GM19193 (cell line): ENCODE measurements around the gene PPP2R2C.

Experiments used
- POLR2A ChIP-seq: IDR thresholded peaks from 4 replicates; pipeline ENCODE4 v1.6.1; 2011; ENCODE audit not compliant: insufficient read depth, insufficient read length; ENCODE audit errors: extremely low read depth

PPP2R2C gene

DNA sequence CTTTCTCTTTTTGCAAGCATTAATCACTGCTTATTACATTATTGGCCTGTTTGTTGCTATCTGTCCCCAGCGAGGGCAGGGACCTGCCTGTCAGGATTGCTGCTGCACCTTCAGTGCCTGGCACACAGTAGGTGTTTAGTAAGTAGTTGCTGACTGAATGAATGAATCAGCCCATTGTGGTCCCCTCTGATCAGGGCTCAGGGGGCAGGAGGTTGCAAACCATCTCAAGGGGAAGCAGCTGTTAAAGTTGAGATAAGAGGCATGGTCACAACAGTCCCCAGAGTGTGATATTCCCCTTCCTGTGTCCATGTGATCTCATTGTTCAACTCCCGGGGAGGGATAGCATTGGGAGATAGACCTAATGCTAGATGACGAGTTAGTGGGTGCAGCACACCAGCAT, 117.4 kb downstream of the PPP2R2C start:
- no peak for TF ChIP-seq POLR2A

DNA sequence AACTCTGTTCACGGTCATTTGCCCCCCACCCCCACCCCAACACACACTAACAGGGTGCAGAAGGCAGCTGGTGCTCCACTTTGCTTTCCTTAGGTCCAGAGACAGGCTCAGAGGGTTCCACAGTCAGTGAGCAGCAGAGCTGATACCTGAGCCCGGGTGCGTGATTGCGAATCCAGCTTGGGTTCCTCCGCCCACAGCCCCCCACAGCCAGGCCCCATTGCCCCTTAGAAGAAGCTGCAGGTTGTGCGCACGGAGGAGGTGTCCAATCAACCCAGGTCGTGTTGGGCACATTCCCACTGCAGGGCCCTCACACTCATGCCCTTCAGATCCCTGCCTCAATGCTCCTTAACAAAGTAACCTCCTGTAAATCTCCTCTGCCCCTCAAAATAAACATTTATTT, 117.8 kb downstream of the PPP2R2C start:
- TF ChIP-seq POLR2A, result no peak

DNA sequence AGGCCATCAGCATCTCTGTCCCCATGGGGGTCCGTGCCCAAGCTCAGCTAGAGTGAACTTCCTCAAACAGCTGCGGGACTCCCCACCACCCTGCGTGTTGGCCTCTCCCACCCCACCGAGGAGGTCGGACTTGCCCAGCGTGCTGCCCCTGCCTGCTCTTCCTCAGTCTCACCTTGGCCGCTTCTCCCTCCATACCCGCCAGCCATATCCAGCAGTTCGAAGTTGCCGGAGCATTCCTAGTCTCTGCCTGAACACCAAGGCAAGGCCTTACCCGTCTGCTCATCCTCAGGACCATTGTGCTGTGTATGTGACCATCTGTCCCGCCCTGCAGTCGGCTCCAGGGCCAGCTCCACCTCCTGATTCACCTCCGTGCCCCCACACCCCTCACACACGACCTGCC, 118.3 kb downstream of the PPP2R2C start:
- no peak for TF ChIP-seq POLR2A

DNA sequence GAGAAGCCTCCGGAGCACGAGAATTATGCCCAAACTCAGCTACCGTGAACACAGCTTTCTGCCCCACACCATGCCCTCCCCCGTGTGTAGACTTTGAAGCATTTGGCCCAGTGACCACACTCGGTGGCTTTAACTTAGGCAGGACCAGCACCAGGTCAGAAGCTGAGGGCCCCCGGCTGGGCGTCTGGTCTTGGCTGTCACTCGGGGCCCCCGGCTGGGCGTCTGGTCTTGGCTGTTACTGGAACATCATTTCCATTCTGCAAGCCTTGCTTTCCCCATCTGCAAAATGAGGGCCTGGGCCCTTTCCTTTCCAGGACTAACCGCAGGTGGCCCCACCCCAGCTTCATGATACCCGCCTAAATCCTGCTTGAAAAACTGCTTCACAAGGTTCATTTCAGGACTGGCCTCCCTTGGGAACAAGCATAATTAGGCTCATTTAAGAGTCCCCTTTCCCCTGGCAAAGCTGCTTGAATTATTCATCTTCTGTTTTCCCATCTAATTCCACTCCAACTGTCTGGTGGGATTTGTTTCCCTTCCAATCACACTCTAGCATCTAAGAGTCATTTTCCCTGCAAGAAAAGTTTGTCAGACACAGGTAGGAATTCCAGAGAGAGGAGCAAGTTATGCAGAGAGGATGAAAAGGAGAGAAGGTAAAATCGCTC, 120.3 kb downstream of the PPP2R2C start:
- TF ChIP-seq POLR2A, result no peak

DNA sequence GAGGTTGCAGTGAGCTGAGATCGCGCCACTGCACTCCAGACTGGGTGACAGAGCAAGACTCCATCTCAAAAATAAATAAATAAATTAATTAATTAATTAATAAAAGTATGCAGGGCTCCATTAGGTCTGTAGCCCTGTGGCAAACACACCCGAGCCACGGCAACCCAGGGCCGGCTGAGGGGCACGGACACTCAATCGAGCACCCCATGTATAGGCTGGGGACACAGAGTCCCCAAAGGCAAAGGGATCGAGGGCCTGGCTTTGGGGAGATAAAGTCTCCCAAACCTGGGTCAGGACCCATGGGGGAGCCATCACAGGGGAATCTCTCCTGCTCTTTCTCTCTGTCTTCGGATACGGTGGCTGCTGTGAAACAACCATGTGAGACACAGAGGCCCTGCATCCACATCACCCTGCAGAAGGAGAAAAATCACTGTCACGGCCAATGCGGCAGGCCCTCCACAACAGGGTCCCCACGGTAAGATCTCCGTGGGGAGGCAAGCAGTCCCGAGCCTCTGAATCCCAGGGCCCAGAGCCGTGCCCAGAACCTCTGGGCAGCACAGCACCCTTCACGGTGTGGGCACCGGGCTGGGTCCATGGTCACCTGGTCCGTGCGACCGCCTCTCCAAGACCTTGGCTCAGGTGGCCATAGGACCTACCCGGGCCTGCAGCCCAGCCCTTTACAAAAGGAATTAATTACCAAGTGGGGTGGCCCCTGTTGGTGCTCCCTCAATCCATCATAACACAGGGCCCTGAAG, 121.0 kb downstream of the PPP2R2C start:
- TF ChIP-seq POLR2A, result no peak

DNA sequence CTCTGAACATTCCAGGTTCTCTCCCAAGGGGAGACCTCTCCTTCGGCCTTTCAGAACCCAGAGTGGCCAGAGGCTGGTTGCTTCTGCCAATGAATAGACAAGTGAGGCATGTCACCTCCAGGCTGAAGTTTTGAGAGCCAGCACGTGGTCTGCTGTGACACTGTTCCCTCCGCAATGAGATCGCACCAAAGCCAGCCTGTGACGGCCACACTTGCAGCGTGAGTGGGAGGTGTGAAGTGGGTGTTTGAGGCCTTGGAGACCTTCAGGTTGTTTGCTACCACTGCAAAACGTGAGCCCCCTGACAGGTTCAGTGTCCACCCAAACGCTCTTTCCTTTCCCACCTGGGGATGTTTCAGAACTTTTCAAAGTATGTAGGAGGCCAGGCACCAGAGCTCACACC, 121.8 kb downstream of the PPP2R2C start:
- TF ChIP-seq POLR2A, result no peak

DNA sequence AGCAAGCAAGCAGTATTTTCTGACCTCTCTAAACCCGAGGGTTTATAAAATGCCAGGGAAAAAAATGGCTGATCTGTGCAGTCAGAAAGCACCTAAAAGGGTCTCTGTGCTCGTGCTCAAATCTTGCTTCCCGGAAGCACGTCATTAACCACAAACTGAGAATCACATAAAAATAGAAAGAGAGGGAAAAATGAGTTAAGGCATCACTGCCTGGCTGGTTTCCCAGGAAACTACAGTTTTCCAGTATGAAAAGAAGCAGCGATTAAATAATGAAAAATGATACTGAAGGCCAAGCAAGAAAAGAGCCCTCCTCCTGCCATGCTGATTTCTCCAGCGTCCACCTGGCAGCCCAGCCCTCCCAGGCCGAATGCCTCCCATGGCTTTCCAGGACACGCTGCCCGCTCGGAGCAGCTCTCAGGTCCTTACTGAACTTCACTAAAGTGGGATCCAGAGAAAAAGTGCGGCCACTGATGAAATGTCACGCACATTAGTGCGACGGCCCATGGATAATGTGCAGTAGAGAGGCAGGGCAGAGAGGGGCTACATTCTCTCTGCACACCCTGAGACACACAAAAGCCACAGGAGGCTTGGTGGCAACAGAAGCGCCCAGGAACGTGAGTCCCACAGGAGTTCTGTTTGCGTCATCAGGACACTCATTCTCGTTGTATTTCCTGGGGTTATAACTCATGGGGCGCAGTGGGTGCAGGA, 122.4 kb downstream of the PPP2R2C start:
- TF ChIP-seq POLR2A, result no peak

DNA sequence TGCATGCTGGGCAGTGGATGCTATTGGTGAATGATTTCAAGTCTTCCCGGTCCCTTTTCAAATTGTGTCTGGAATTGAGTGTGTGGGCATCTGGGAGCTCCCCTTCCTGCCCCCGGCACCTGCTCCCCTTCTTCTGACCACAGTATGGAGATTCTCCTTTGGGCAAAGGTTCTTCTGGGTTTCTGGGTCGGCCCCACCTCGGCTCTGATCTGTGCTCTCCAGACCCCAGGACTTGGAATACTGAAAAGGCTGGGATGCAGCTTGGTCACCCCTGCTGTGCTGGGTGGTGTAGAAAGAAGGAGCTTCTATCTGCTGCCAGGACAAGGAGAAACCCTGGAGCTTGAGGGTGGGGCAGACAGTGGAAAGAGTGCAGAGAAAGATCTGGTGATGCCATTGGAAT, 124.0 kb downstream of the PPP2R2C start:
- TF ChIP-seq POLR2A, result no peak

DNA sequence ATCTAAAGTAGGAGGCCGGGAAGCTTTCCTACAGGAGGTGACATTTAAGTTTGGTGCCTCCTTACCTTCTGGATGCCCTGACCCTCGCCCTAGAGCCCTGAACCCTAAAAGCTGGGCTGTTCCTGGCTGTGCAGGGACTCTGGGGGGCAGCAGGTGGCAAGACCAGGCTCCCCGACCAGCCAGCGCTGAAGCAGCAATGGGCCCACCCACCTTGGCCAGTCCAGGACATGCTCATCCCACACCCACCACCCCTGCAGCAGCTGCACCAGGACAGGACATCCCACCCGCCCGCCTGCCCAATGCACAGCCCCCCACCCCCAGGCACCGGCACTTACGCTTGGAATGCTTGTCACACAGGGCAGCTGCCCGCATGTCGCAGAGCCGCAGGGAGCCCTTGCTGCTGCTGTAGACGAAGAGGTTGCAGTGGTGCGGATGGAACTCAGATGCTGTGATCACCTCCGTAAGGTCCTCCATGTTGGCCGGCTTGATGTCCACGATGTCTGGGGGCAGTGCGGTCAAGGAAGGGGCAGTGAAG, 124.8 kb downstream of the PPP2R2C start:
- no peak for TF ChIP-seq POLR2A

DNA sequence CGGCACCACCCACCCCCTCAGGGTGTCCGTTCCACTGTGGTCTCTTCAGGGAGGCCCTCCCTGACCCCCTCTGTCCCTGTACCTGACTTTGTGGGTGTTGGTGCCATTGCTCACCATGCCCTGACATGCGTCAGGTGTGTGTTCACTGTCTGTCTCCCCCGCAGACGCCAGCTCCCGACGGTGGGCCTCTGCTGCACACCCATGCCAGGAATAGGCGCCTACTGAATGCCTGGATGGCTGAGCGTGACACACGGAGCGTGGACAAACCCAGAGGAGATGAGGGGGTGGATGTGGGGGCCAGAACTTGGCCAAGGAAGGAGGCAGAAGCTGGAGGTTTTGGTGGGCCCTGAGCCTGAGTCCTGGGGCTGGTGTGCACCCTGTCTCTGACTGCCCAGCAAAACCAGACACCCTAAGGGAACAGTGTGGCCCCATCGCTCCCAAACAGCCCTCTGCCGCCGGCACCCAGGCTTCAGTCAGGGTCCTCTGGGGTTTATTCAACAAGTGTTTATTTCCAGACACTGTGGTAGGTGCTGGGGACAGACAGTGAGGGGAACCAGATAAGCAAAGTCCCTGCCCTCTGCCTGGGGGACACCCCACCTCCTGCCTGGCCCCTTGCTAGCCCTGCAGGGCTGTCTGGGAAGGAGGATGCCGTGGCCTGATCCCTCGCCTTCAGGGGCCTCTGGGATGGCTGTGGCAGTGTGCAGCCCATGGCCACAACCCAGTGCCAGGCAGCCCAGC, 125.9 kb downstream of the PPP2R2C start:
- TF ChIP-seq POLR2A, result no peak

DNA sequence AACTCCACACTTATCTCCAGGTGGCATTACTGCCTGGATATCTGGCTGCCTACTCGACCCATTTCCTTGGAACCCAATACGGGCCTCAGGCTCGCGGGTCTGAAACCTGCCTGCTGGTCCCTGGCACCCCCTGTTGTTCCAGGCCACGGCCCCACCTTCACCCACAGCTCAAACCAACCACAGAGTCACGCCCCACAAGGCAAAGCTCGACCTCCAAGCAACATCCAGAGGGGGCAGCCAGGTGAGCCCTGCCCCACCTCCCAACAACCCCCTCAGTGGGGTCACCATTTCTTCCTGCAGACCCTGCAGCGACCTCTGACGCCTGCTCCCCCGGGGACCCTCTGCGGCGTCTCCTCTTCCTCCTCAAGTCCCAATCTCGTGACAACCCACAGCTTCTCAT, 126.5 kb downstream of the PPP2R2C start:
- no peak for TF ChIP-seq POLR2A

DNA sequence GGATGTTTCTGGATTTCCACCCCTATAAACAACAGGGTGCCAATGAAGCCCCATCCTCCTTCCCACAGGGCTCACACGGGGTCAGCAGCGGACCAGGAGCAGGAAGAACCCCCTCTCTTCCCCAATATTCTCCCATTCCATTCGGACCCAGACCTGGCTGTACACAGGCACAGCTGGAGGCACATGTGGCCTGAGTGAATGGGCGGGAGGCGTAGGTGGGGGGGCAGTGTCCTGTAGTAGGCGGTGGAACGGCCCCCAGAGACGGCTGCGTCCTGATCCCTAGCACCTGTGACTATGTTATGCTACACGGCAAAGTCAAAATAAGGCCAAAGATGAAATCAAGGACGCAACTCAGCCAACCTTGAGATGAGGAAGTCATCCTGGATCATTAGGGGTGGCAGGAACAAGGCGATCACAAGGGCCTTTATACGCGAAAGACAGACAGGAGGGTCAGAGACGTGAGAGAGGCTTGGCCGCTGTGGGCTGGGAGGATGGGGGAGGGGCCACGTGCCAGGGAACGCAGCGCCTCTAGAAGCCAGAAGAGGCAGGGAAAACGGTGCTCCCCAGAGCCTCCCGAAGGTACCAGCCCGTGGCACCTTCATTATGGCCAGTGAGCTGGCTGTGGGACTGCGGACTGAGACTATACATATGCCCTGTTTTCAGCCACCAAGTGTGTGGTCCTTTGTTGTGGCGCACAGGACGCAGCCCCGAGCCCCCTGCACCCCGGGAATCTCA, 127.2 kb downstream of the PPP2R2C start:
- no peak for TF ChIP-seq POLR2A

DNA sequence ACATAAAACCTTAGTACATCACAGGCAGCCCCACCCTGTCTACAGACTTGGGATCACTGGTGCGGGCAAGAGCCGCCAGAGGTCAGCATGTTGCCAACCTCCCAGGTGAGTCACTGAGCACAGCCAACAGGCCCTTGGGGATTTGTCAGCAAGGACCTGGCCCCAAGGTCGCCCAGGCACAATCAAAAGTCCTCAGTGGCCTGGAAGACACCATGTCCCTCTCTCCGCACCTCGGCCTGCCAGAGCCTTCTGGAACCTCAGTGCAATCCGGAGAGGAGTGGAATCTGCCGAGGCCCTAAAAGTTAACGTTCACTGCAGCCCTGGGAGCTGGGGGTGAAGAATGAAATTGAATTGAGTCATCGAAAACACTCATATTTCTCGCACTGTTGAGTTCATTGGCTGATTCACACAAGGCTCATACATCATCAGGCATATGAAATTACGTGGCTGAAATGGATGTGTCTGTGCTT, 128.4 kb downstream of the PPP2R2C start:
- TF ChIP-seq POLR2A, result no peak

DNA sequence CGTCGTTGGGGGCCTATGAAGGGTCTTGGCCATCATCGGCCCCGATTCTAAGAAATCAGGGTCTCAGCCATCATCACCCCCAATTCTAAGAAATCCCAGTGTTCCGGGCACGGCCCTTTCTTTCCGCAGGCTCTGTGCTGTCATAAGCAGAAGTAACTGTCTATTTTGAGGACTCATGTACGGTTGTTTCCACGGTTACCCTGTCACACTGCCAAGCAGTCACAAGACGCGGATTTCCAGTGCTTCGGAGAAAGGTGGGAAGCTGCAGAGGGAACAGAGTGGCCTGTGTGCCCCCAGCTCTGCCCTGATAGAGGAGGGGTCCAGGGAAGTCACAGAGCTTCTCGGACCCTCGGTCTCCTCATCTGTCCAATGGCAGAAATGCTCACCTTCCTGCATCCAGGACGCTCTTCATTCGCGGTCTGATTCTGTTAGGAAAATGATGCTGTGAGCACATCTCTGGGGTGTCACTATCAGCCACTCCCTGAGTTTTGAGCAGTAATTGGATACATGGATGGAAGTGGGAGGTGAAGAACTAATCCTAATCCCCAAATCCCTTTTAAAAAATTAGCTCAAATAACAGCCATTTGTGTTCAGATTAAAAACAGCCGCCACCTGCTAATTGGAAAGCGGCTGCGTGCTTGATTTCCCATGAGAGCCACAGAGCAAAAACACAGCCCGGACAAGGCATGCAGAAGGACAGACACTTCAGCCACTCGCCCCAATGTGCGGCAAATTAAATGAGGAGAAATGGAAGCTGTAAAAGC, 129.7 kb downstream of the PPP2R2C start:
- TF ChIP-seq POLR2A, result no peak

DNA sequence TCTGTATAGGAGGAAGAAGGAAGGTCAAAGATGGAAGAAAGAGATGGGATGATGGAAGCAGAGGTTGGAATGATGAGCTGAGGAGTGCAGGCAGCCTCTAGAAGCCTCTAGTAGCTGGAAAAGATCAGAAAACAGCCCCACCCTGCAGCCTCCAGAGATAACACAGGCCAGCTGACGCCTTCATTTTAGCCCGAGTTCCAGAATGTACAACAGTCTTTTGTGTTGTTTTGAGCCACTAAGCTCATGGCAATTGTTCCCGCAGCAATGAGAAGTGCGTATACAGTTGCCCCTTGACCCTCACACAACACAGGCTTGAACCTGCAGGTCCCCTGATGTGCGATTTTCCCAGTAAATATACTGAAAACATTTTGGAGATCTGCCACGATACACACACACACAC, 130.7 kb downstream of the PPP2R2C start:
- no peak for TF ChIP-seq POLR2A
